BLaER1 treated with 17β-estradiol and CSF1 and Interleukin-3, amounts not matched to agents 10 nM and 100 nM (cell line): ENCODE measurements around the gene TPST1.
"Not testable (repeated sequence)": the region's sequence is repeated elsewhere in the genome, so short reads cannot be mapped to it uniquely, and the experiment has no call there.

Experiments
- H3K27ac ChIP-seq, 11 experiments: shearing (Covaris generic); formaldehyde crosslinking; 2 replicates each; pipeline ENCODE4 v1.8.1; 2022
- H3K27me3 ChIP-seq, 11 experiments: shearing (Covaris generic); formaldehyde crosslinking; 2 replicates each; pipeline ENCODE4 v1.8.1; 2022
- H3K36me3 ChIP-seq, 11 experiments: shearing (Covaris generic); formaldehyde crosslinking; 2 replicates each; pipeline ENCODE4 v1.8.1; 2022
- H3K4me1 ChIP-seq, 10 experiments: shearing (Covaris generic); formaldehyde crosslinking; 2 replicates each; pipeline ENCODE4 v1.8.1; 2022
- H3K4me2 ChIP-seq, 11 experiments: shearing (Covaris generic); formaldehyde crosslinking; 2 replicates each; pipeline ENCODE4 v1.8.1; 2022
- H3K4me3 ChIP-seq, 10 experiments: shearing (Covaris generic); formaldehyde crosslinking; 2 replicates each; pipeline ENCODE4 v1.8.1; 2022
- H3K9ac ChIP-seq, 11 experiments: shearing (Covaris generic); formaldehyde crosslinking; 2 replicates each; pipeline ENCODE4 v1.8.1; 2022
- H3K9me3 ChIP-seq, 11 experiments: shearing (Covaris generic); formaldehyde crosslinking; replicated peaks in 1 of 11; 2 replicates each; pipeline ENCODE4 v1.8.1; 2022
- H4K20me1 ChIP-seq, 11 experiments: shearing (Covaris generic); formaldehyde crosslinking; 2 replicates each; pipeline ENCODE4 v1.8.1; 2022
- Cebpa-rat ChIP-seq, 11 experiments: shearing (Covaris generic); IDR thresholded peaks; 2 replicates each; pipeline ENCODE4 v1.8.1; 2022

TPST1 gene

DNA sequence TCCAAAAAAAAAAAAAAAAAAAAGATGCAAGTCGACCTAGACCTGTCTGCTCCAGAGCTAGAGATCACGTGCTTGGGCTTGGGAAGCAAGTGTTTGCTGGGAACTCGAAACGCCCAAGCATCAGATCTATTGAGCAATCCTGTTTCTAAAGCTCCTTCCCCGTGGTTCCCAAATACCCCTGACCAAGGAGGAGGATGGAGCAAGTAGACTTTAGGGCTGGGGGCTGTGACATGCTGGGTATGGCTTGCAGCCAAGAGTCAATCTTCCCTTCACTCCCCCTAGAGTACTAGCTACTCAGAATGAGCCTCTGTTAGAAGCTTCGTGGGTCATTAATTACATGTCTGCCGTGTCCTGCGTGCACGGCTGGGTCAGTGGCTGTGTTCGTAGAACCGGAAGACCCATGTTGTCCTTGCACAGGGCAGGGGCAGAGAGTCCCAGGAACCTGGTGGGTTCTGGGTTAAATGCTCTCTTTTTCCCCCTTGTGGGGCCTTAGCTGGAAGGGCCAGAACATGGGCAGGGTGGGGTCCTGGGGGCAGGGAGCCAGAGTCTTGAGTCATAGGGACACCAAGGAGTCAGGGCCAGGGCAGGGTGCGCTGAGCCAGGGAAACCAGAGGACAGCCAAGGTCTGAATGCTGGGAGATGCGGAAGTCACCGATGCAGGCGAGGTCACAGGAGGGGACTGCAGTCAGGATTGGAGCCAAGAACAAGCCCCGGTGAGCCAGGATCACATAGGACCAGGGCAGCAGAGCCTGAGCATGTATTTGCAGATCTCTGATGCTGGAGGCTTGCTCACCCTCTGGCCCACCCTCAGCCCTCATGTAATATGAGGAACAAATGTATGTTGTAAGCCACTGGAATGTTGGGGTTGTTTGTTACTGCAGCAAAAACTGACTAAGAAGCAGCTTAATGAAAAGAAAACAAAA lies 34.6 kb upstream of the TPST1 start:
- Histone ChIP-seq H3K9ac (no peak overlapping the region), H3K4me2 (peak overlapping the region in 3 of 11 experiments; percentile 17 to 24 (median 23); a peak in 4 of 22 replicates)
- no peak for TF ChIP-seq Cebpa-rat (IDR thresholded peaks at IDR 0.05)

DNA sequence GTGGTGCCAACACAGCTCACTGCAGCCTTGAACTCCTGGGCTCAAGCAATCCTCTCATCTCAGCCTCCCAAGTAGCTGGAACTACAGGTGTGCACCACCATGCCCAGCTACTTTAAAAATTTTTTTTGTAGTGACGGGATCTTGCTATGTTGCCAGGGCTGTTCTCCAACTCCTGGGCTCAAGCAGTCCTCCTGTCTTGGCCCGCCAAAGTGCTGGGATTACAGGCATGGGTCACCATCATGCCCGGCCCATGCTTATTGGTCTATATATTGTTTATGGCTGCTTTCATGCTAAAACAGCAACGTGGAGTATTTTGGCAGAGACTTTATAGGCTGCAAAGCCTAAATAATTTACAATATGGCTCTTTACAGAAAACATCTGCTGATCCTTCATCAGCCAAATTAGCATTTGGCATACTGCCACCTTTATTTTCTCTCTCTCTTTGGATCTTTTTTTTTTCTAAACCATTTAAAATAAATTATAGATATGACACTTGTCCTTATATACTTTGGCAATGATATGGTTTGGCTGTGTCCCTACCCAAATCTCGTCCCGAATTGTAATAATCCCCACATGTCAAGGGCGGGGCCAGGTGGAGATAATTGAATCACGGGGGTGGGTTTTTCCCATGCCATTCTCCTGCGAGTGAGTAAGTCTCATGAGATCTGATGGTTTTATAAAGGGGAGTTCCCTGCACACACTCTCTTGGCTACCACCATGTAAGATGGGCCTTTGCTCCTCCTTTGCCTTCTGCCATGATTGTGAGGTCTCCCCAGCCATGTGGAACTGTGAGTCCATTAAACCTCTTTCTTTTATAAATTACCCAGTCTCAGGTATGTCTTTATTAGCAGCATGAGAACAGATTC lies 32.4 kb upstream of the TPST1 start:
- not testable (repeated sequence) for H4K20me1 ChIP-seq, H3K4me2 ChIP-seq, H3K4me3 ChIP-seq, H3K27ac ChIP-seq, H3K9ac ChIP-seq, H3K36me3 ChIP-seq, H3K27me3 ChIP-seq, H3K9me3 ChIP-seq
- peaks cover 0 to 23% (median 2%) of the 10 kb centered on the region in 10 experiments; a peak in 10 of 20 replicates for H3K4me1 ChIP-seq

More for the DNA sequence above, 34.6 kb upstream of the TPST1 start:
- H3K9me3 ChIP-seq = no peaks in the 10 kb centered on the region
- no peaks in the 10 kb centered on the region for H4K20me1 ChIP-seq
- no peak overlapping the region for H3K27ac ChIP-seq
- peaks cover 0 to 30% (median 4%) of the 10 kb centered on the region in 10 experiments; a peak in 10 of 20 replicates for H3K4me1 ChIP-seq
- no peaks in the 10 kb centered on the region for H3K27me3 ChIP-seq
- H3K4me3 ChIP-seq = no peak overlapping the region
- no peaks in the 10 kb centered on the region for H3K36me3 ChIP-seq

GRCh38 chr7:66173856-66174255 lies 31.3 kb upstream of the TPST1 start:
- no peaks in the 10 kb centered on the region for H3K36me3 ChIP-seq
- H3K9ac ChIP-seq = no peak overlapping the region
- peaks cover 0 to 7% (median 6%) of the 10 kb centered on the region in 11 experiments; a peak in 13 of 22 replicates for H3K9me3 ChIP-seq
- no peaks in the 10 kb centered on the region for H3K27me3 ChIP-seq
- no peak overlapping the region for H3K4me2 ChIP-seq
- no peak overlapping the region for H3K27ac ChIP-seq
- no peak for TF ChIP-seq Cebpa-rat (IDR thresholded peaks at IDR 0.05)
- H3K4me3 ChIP-seq = no peak overlapping the region
- H3K4me1 ChIP-seq = peaks cover 0 to 12% (median 0%) of the 10 kb centered on the region in 10 experiments; a peak in 5 of 20 replicates
- H4K20me1 ChIP-seq = no peaks in the 10 kb centered on the region

- not testable (repeated sequence) for H4K20me1 ChIP-seq, H3K27ac ChIP-seq, H3K4me1 ChIP-seq
Observed at GRCh38 chr7:66175006-66175405, 30.1 kb upstream of the TPST1 start.

GRCh38 chr7:66176914-66177313 lies 28.2 kb upstream of the TPST1 start:
- Histone ChIP-seq H3K4me2 (no peak overlapping the region), H3K27me3 (no peaks in the 10 kb centered on the region), H3K27ac (no peak overlapping the region), H3K9ac (no peak overlapping the region), H4K20me1 (no peaks in the 10 kb centered on the region), H3K36me3 (no peaks in the 10 kb centered on the region), H3K9me3 (peaks cover 0 to 7% (median 6%) of the 10 kb centered on the region in 11 experiments; a peak in 13 of 22 replicates), H3K4me1 (no peaks in the 10 kb centered on the region), H3K4me3 (no peak overlapping the region)
- TF ChIP-seq Cebpa-rat (IDR thresholded peaks at IDR 0.05) = no peak

More at GRCh38 chr7:66175006-66175405, 30.1 kb upstream of the TPST1 start:
- H3K4me2 ChIP-seq, H3K9me3 ChIP-seq, H3K9ac ChIP-seq, H3K4me3 ChIP-seq, H3K27me3 ChIP-seq, H3K36me3 ChIP-seq: not testable (repeated sequence)

- H4K20me1 ChIP-seq = no peaks in the 10 kb centered on the region
- H3K27me3 ChIP-seq = no peaks in the 10 kb centered on the region
- H3K9me3 ChIP-seq = peaks cover 0 to 7% (median 6%) of the 10 kb centered on the region in 11 experiments; a peak in 13 of 22 replicates
- no peak for TF ChIP-seq Cebpa-rat (IDR thresholded peaks at IDR 0.05)
- H3K4me2 ChIP-seq = no peak overlapping the region
- no peak overlapping the region for H3K9ac ChIP-seq
- no peaks in the 10 kb centered on the region for H3K4me1 ChIP-seq
- H3K27ac ChIP-seq = no peak overlapping the region
- no peaks in the 10 kb centered on the region for H3K36me3 ChIP-seq
- no peak overlapping the region for H3K4me3 ChIP-seq
Observed at GRCh38 chr7:66178258-66178657, 26.9 kb upstream of the TPST1 start.

DNA sequence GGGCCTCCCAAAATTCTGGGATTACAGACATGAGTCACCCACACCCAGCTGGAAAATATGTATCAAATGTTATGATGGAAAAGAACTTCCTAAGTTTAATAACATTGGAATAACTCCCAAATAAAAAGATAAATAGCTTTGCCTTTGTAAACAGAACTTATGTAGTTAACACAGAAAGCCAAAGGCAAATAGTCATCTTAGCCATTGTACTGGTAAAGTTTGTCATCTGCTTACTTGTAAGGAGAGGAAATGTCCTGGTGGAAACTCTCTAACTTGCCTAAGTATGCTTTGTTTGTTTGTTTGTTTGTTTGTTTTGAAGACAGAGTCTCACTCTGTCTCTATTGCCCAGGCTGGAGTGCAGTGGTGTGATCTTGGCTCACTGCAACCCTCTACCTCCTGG lies 23.8 kb upstream of the TPST1 start:
- Histone ChIP-seq H3K36me3 (0 out of 22 replicates have a peak, but pooled peaks cover 0 to 4% (median 0%) of the 10 kb centered on the region in 11 experiments), H3K27me3 (no peaks in the 10 kb centered on the region), H3K4me1 (peaks cover 0 to 14% (median 11%) of the 10 kb centered on the region in 10 experiments; a peak in 13 of 20 replicates), H3K4me3 (no peak overlapping the region), H3K4me2 (no peak overlapping the region), H3K9ac (no peak overlapping the region), H4K20me1 (no peaks in the 10 kb centered on the region), H3K27ac (no peak overlapping the region), H3K9me3 (peaks cover 13 to 23% (median 20%) of the 10 kb centered on the region in 11 experiments)
- TF ChIP-seq Cebpa-rat (IDR thresholded peaks at IDR 0.05) = no peak

DNA sequence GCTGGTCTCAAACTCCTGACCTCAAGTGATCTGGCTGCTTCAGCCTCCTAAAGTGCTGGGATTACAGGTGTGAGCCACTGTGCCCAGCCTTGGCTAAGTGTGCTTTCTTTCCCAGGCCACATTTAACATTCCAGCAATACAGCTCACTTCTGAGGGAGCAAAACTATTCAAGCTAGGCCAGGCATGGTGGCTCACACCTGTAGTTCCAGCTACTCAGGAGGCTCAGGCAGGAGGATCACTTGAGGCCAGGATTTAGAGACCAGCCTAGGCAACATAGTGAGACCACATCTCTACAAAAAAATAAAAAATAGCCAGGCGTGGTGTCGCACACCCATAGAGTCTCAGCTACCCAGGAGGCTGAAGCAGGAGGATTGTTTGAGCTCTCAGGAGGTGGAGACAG lies 23.3 kb upstream of the TPST1 start:
- Histone ChIP-seq H3K27ac (no peak overlapping the region), H3K4me2 (no peak overlapping the region), H4K20me1 (no peaks in the 10 kb centered on the region), H3K9me3 (peaks cover 14 to 28% (median 24%) of the 10 kb centered on the region in 11 experiments), H3K9ac (no peak overlapping the region), H3K27me3 (no peaks in the 10 kb centered on the region), H3K36me3 (0 out of 22 replicates have a peak, but pooled peaks cover 0 to 4% (median 0%) of the 10 kb centered on the region in 11 experiments), H3K4me3 (no peak overlapping the region), H3K4me1 (peaks cover 0 to 14% (median 11%) of the 10 kb centered on the region in 10 experiments; a peak in 14 of 20 replicates)
- TF ChIP-seq Cebpa-rat (IDR thresholded peaks at IDR 0.05) = no peak

GRCh38 chr7:66182920-66183319 lies 22.2 kb upstream of the TPST1 start:
- H3K9ac ChIP-seq = no peak overlapping the region
- H3K4me1 ChIP-seq = peaks cover 7 to 14% (median 11%) of the 10 kb centered on the region in 10 experiments; a peak in 15 of 20 replicates
- 0 out of 22 replicates have a peak, but pooled peaks cover 0 to 4% (median 0%) of the 10 kb centered on the region in 11 experiments for H3K36me3 ChIP-seq
- H3K4me2 ChIP-seq = no peak overlapping the region
- H3K9me3 ChIP-seq = peaks cover 14 to 29% (median 24%) of the 10 kb centered on the region in 11 experiments
- no peaks in the 10 kb centered on the region for H4K20me1 ChIP-seq
- TF ChIP-seq Cebpa-rat (IDR thresholded peaks at IDR 0.05) = no peak
- no peak overlapping the region for H3K4me3 ChIP-seq
- H3K27ac ChIP-seq = no peak overlapping the region
- H3K27me3 ChIP-seq = no peaks in the 10 kb centered on the region
